ENCODE measurements around the gene ZFHX2.

ZFHX2 gene

GRCh38 chr14:23582906-23583760 lies 31.6 kb upstream of the ZFHX2 start:
- Histone ChIP-seq H3K4me3 (ENCODE audit: low read length) (no peak overlapping the region), H2AFZ (ENCODE audit: low read depth, low read length) (no peak overlapping the region), H3K36me3 (replicated peaks; ENCODE audit: low read depth, low read length) (no peaks in the 10 kb centered on the region), H3K27me3 (ENCODE audit: low read depth, low read length) (no peaks in the 10 kb centered on the region), H3K4me2 (ENCODE audit: low read length) (no peak overlapping the region), H3K9me3 (ENCODE audit: insufficient read depth, low read length) (no peaks in the 10 kb centered on the region), H4K20me1 (ENCODE audit: insufficient read depth, low read length) (no peaks in the 10 kb centered on the region), H3K79me2 (ENCODE audit: low read length) (no peaks in the 10 kb centered on the region), H3K27ac (ENCODE audit: low read length) (no peak overlapping the region), H3K9ac (ENCODE audit: low read length) (no peak overlapping the region), H3K4me1 (ENCODE audit: low read length) (peaks cover 10% of the 10 kb centered on the region; the same call in 1 of the 2 replicates)
- TF ChIP-seq CTCF (IDR thresholded peaks at IDR 0.05; ENCODE audit: low read depth, low read length) (no peak), EZH2phosphoT487 (IDR thresholded peaks at IDR 0.05; ENCODE audit: low read depth) (no peak)

- Histone ChIP-seq H2AFZ (ENCODE audit: low read depth, low read length) (no peak overlapping the region), H3K27ac (ENCODE audit: low read length) (no peak overlapping the region), H3K9ac (ENCODE audit: low read length) (no peak overlapping the region), H3K27me3 (ENCODE audit: low read depth, low read length) (no peaks in the 10 kb centered on the region), H3K4me3 (ENCODE audit: low read length) (no peak overlapping the region), H3K36me3 (replicated peaks; ENCODE audit: low read depth, low read length) (no peaks in the 10 kb centered on the region), H3K4me2 (ENCODE audit: low read length) (no peak overlapping the region), H3K79me2 (ENCODE audit: low read length) (no peaks in the 10 kb centered on the region), H3K9me3 (ENCODE audit: insufficient read depth, low read length) (no peaks in the 10 kb centered on the region), H4K20me1 (ENCODE audit: insufficient read depth, low read length) (no peaks in the 10 kb centered on the region), H3K4me1 (ENCODE audit: low read length) (peaks cover 15% of the 10 kb centered on the region; the same call in 1 of the 2 replicates)
- TF ChIP-seq EZH2phosphoT487 (IDR thresholded peaks at IDR 0.05; ENCODE audit: low read depth) (no peak), CTCF (IDR thresholded peaks at IDR 0.05; ENCODE audit: low read depth, low read length) (no peak)
Observed at GRCh38 chr14:23580948-23581281, 29.4 kb upstream of the ZFHX2 start.

DNA sequence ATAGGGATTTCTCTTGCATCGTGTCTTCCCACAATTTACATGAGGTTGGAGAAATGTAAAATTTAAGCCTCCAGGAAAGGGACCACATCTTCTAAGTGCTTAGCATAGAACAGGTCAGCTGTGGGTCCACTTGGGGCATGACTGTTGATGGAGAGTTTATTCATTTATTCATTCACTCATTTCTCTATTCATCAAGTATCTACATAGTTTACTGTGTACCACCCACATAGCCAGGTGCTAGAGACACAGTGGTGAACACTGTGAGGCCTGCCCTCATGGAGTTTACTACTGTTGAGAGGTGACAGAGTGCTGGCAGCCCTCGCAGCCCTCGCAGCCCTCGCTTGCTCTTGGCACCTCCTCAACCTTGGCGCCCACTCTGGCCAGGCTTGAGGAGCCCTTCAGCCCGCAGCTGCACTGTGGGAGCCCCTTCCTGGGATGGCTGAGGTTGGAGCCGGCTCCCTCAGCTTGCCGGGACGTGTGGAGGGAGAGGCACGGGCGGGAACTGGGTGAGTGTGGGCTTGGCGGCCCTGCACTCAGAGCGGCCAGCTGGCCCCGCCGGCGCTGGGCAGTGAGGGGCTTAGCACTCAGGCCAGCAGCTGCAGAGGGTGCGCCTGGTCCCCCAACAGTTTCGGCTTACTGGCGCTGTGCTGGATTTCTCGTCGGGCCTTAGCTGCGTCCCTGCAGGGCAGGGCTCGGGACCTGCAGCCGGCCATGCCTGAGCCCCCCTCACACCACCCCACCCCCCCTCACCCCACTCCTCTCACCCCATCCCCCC lies 28.8 kb upstream of the ZFHX2 start:
- H3K27me3 ChIP-seq (ENCODE audit: low read depth, low read length), result no peaks in the 10 kb centered on the region
- H4K20me1 ChIP-seq (ENCODE audit: insufficient read depth, low read length), result no peaks in the 10 kb centered on the region
- no peaks in the 10 kb centered on the region for H3K36me3 ChIP-seq (replicated peaks; ENCODE audit: low read depth, low read length)
- no peak overlapping the region for H3K4me2 ChIP-seq (ENCODE audit: low read length)
- H3K4me1 ChIP-seq (ENCODE audit: low read length), result peaks cover 15% of the 10 kb centered on the region; the same call in 1 of the 2 replicates
- H3K9me3 ChIP-seq (ENCODE audit: insufficient read depth, low read length), result no peaks in the 10 kb centered on the region
- no peak overlapping the region for H3K9ac ChIP-seq (ENCODE audit: low read length)
- no peak overlapping the region for H2AFZ ChIP-seq (ENCODE audit: low read depth, low read length)
- no peak overlapping the region for H3K4me3 ChIP-seq (ENCODE audit: low read length)
- H3K79me2 ChIP-seq (ENCODE audit: low read length), result no peaks in the 10 kb centered on the region
- no peak overlapping the region for H3K27ac ChIP-seq (ENCODE audit: low read length)
- TF ChIP-seq CTCF (IDR thresholded peaks at IDR 0.05; ENCODE audit: low read depth, low read length) (no peak), EZH2phosphoT487 (IDR thresholded peaks at IDR 0.05; ENCODE audit: low read depth) (no peak)

DNA sequence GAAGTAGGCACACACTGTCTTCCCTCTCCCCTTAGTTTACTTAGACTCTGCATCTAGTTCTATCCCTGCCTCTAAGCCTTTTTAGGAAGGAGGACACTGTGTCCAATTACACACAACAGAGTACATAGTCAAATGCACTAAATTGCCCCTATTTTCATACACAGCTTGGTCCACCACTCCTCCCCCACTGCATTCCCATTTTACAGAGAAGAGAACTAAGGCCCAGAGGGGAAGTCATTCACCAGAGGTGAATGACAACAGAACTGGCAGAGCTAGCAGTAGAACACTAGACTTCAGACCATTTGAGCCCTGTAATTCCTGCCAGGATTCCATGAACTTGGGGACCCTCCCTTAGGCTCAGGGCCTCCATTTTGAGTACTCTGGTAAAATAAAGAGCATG lies 28.2 kb upstream of the ZFHX2 start:
- Histone ChIP-seq H3K36me3 (replicated peaks; ENCODE audit: low read depth, low read length) (no peaks in the 10 kb centered on the region), H3K27ac (ENCODE audit: low read length) (no peak overlapping the region), H3K4me2 (ENCODE audit: low read length) (no peak overlapping the region), H3K4me3 (ENCODE audit: low read length) (no peak overlapping the region), H3K4me1 (ENCODE audit: low read length) (peaks cover 15% of the 10 kb centered on the region; the same call in 1 of the 2 replicates), H3K79me2 (ENCODE audit: low read length) (no peaks in the 10 kb centered on the region), H3K9me3 (ENCODE audit: insufficient read depth, low read length) (no peaks in the 10 kb centered on the region), H4K20me1 (ENCODE audit: insufficient read depth, low read length) (no peaks in the 10 kb centered on the region), H2AFZ (ENCODE audit: low read depth, low read length) (no peak overlapping the region), H3K27me3 (ENCODE audit: low read depth, low read length) (no peaks in the 10 kb centered on the region), H3K9ac (ENCODE audit: low read length) (no peak overlapping the region)
- TF ChIP-seq EZH2phosphoT487 (IDR thresholded peaks at IDR 0.05; ENCODE audit: low read depth) (no peak), CTCF (IDR thresholded peaks at IDR 0.05; ENCODE audit: low read depth, low read length) (no peak)
